ENCODE data around the gene CPNE6.

CPNE6 gene

GRCh38 chr14:24070285-24071143, 848 bp upstream of the CPNE6 start:
- no peak for DNase-seq

DNA sequence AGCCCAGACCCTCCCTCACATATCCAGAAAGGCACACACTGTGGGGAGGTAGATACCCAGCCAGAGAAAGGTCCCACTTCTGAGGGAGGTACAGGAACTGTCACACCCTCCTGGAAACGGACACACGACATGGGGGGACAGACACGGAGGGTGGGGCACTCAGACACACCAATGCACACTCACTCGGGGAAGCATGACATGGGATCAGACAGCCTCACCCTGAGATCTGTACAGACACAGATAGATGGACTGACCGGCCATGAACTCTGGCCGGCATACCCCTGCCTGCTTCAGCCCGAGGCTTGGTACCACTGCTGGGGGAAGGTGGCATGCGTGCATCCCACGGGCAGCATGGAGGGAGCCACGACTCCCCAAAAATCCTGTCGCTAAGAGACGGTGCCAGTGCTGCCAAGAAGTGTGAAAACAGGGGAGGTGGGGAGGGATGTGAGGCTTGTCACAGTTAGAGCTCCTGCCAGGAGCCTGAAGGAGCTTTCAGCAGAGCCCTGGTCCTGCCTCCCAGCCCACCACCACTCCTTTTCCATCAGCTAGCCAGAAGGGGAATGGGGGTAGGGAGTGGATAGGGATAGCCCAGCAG, 571 bp downstream of the CPNE6 start:
- no peak for DNase-seq

GRCh38 chr14:24072436-24072835, 1.1 kb downstream of the CPNE6 start:
- no peak for DNase-seq

DNA sequence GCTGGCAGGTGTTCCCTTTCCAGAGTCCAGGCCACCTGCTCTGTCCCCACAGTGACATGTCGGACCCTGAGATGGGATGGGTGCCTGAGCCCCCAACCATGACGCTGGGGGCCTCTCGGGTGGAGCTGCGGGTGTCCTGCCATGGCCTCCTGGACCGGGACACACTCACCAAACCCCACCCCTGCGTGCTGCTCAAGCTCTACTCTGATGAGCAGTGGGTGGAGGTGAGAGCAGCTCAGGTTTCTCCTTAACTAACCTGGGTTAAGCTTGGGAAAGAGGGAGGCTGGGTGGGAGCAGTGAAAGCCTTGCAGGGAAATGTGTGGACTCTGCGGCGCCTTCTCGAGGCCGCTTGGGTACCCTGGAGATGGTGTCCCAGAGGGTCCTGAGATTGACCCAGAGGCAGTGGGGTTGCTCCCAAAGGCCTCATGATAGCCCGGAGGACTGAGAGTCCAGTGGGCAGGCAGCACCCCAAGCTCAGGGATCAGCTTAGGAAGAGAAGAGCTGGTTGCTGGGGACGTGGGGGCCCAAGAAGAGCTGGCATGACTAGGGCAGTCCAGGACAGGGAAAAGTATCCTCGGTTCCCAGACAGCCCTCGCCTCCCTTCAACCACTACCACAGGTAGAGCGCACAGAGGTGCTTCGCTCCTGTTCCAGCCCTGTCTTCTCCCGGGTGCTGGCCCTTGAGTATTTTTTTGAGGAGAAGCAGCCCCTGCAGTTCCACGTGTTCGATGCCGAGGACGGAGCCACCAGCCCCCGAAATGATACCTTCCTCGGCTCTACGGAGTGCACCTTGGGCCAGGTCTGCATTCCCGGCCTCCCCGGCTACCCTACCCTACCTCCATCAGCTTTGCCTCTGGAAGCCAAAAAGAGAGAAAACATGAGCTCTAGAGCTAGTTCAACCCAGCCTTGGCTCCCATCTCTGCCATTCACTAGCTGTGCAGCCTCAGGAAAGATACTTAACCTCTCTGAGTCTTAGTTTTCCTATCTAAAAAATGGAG, 1.8 kb downstream of the CPNE6 start:
- DNase-seq, result no peak

GRCh38 chr14:24074625-24075484, 3.5 kb downstream of the CPNE6 start:
- no peak for DNase-seq

- no peak for DNase-seq
Measured at GRCh38 chr14:24075485-24076301, 4.3 kb downstream of the CPNE6 start.

GRCh38 chr14:24076302-24076601, 4.9 kb downstream of the CPNE6 start:
- no peak for DNase-seq

DNA sequence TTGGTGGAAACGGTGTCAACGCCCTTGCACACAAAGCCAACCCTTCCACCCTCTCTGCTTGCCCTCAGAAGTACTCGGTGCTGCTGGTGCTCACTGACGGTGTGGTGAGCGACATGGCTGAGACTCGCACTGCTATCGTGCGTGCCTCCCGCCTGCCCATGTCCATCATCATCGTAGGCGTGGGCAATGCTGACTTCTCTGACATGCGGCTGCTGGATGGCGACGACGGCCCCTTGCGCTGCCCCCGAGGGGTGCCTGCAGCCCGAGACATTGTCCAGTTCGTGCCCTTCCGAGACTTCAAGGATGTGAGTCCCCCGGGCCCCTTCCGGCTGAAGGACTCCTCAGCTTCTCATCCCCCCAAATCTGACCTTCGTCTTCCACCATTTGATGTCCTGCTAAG, 5.7 kb downstream of the CPNE6 start:
- no peak for DNase-seq

GRCh38 chr14:24078146-24078545, 6.8 kb downstream of the CPNE6 start:
- no peak for DNase-seq

- DNase-seq, result no peak
Measured at GRCh38 chr14:24079491-24080141, 8.3 kb downstream of the CPNE6 start.

DNA sequence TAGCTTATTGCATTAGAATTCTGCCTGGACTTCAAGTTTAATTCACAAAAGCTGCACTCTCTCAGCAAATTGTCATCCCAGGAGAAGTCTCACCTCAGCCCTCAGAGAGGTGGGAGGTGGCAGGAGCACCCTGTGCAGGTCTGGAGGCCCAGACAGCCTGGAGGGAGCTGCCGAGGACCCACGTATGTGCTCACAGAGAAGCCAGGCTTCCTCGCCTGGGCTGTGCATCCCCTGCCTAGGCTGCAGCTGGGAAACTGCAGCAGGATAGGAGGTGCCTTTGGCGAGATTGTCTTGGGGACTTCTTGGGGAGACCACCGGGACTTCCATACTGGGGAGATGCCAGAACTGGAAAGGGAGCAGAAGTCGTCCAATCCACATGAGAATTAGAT, 8.8 kb downstream of the CPNE6 start:
- DNase-seq, result no peak

GRCh38 chr14:24080888-24081738, 9.8 kb downstream of the CPNE6 start:
- peak; percentile 86 for DNase-seq

GRCh38 chr14:24081739-24082211, 10.4 kb downstream of the CPNE6 start:
- DNase-seq, result no peak

- DNase-seq, result no peak
Measured at GRCh38 chr14:24082411-24083080, 11.2 kb downstream of the CPNE6 start.

DNA sequence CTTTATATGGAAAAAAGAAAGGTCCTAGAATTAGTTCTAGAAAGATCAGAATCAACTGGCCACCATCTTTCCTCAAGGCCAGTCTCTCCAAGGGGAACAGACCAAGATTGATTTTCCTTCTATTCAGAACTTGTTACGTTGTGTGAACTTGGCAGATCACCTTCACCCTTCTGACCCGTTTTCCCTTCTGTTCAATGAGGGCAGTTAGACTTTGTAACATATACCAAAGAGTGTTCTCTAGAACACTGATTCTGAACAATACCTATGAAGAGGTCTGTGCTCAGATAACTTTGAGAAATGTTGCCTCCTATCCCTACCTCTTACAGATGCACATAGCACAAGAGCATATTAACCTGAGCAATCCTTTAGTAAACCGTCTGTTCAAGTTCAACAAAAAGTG, 12.1 kb downstream of the CPNE6 start:
- no peak for DNase-seq

- no peak for DNase-seq
Measured at GRCh38 chr14:24084440-24084839, 13.1 kb downstream of the CPNE6 start.

- DNase-seq, result no peak
Measured at GRCh38 chr14:24085215-24085614, 13.9 kb downstream of the CPNE6 start.

DNA sequence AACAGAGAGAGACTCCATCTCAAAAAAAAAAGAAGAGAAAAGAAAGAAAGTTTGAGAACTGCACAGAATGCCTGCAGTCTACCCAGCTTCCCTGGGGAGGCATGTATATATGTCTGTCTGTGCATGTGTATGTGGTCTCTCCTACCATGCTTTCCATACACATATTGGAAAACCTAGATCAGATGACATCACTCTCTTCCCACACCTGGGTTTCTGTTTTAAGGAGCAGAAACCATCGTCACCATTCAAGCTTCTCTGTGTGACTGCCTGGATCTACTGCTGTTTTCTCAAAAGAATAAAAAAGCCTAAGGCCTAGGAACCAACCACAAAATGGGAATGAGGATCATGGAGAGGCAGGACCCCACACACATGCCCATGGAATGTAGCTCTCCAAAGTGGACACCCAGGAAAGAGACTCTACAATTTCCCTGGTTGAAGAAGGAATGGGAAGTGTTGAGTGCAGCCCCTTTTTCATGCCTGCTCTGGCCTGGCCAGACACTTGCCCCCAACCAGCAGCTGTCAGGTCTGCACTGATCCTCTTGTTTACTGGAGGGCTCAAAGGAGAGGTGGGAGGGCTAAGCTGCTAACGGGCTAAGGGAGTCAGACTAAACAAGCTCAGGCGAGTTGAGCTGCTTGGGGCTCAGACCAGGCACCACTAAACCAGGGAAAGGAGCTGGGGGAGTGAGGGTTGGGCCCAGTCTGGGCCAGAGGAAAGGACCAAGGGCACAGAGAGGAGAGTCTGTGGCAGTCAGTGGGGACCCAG, 15.0 kb downstream of the CPNE6 start:
- no peak for DNase-seq

DNA sequence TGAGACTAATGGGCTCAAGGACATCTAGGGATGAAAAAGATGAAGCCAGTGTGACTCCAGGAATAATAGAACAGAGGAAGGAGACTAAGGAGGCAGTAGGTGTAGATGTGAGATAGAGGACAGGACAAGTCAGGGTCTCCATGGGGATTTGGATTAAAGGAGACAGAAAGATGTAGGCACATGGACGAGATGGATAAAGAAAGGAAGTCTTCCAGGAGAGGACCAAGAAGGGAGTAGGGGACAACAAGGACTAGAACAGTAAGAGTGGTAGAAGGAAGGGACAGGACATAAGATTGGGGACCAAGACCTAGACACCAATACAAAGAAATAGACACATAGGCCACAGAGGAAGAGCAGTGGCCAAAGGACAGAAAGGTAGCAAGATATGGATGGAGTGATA, 15.6 kb downstream of the CPNE6 start:
- DNase-seq, result no peak
